ENCODE measurements around the gene CTNNA2.

The CTNNA2 gene

DNA sequence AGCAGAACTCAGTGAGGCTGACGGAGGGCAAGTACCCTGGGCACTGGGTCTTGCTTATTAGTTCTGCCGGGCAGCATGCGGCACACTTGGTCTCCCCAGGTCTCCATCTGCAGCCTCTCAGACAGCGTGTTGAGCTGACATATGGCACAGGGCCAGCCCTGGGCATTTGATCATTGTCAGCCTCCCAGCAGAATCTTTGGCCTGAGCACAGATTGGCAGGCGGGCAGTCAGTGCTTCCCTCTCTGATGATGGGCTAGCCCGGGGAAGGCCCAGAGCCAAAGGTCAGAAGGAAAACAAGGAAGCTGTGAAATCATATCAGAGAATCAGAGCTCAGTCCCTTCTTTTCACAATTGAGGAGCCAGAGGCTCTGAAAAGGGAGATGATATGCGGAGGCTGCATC lies 941.8 kb downstream of the CTNNA2 start:
- DNase-seq = no peak

DNA sequence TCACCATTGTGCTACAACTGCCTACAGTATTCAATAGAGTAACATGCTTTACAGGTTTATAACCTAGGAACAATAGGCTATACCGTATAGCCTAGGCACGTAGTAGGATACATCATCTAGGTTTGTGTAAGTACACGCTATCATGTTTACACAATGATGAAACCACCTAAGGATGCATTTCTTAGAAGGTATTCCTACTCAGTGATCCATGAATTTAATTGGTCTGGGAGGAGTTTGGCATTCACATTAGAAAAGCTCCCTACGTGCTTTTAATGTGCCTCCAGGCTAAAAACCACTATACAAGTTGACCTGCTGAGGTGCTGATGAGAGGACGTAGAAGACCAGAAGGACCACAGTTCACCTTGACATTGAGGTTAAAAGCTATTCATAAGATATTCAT lies 946.2 kb downstream of the CTNNA2 start:
- no peak for DNase-seq

DNA sequence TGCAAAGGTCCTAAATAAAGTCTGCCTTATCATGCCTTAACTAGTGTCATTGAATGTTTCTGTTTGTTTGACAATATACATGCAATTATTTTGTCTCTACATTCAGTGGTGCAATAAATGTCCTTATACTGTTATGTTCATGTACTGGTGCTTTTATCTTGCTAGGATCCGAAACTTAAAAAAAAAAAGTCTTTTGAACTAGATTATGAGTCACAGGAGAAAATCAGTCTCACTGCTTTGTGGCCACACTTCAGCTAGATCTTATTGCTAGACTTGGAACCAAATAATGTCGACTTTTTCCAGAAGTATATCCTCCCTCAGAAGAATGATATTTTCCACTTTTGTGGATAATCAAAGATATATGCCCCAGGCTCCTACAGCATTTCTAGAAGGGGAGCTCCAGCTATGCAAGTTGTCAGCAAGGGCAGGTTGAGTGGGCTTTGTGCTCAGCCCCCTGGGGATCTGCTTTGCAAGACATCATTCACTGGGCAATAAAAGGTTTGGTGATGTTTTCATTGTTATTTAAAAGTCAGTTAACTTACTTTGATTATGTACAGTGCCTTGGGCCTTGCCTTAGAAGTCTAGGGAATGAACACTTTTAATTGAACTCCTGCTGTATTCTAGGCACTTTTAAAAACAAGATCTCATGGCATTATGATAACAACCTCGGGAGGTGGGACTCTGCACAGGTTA lies 948.8 kb downstream of the CTNNA2 start:
- DNase-seq = no peak

DNA sequence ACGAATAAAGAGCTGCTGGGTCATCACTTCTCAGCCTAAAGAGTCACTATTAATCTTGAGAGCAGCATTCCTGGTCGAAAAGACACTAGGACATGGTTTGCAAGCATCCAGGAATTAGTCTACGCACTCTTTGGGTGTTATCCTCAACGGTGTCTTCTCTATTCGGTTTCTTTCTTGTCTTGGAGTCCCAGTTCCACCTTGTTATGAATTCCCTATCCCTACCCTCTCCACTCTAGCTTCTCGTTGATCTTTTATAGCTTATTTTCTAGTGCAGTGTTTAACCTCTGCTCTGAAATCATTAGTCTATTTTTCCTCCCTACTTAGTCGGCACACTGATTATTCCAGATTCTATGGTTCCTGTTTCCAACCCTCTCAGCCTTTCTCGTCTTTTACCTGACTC lies 949.8 kb downstream of the CTNNA2 start:
- no peak for DNase-seq

DNA sequence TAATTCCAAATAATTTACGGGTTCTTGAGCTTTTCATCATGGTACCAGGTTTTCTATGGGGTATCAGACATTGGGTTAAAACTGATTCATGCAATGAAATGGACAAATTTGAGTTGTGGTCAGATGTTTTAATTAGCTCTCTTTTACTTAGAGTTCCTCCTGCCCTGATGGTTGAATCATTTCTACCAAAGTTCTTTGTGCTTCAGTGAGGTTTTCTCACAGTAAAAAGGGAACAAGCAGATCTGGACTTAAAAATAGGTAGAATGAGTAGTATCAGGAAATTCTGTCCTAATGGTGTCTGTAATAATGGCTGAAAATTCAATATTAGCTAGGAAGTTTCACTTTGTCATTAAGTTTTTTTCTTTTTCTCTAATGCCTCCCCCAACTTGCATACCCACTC lies 951.4 kb downstream of the CTNNA2 start:
- no peak for DNase-seq

DNA sequence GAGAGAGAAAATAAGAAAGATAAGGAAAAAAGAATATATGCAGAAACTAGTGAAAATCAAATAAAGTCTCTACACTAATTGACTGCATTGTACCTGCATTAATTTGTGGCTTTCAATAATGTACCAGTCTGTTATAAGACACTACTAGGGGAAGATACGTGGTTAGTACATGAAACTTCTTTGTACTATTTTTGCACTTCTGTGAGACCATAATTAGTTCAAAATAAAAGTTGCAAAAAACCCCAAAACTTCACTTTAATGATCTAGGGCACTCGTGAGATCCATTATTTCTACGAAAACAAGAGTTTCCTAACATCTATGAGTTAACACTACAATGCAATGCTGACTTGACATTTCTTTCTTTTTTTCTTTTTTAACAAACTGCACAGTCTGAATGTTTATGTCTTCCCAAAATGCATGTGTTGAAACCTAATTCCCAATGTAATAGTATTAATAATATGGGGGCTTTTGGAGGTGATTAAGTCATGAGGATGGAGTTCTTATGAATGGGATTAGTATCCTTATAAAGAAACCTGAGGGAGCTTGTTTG lies 954.5 kb downstream of the CTNNA2 start:
- DNase-seq = no peak

DNA sequence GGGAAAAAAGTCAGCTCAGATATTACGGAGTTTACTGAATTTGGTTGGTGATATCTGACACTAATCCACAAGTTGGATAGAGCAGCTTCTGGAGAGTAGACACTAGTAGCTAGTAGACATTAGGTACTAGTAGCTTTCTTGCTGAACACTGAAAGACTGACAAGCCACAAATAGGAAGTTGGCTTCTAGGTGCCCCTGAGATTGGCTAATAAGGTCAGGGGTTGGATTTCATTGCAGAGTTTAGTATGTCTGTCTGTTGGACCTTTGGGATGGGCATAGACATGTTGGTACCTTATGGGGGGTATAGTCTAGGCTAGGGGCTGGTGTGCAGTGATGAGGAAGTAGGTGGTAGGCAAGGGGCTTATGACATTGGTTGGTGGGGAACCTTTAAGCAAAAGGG lies 956.6 kb downstream of the CTNNA2 start:
- DNase-seq = no peak

DNA sequence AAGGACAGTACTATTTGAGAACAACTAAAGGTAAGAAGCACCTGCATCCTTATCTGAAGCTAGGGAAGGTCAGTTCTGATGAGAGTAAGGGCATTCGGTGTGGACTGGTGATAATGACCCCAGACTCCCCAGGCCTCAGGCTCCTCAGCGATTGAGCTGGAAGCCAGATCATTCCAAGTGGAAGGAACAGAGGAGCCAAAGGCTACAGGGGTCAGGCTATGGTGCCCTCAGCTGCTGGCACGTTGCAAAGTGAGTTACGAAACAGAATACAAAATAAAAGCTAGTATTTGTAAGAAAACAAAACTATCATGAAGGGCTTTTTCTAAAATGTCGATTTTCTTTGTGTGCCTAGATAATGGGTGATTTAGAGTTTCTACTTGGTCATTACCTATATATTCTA lies 960.2 kb downstream of the CTNNA2 start:
- no peak for DNase-seq

DNA sequence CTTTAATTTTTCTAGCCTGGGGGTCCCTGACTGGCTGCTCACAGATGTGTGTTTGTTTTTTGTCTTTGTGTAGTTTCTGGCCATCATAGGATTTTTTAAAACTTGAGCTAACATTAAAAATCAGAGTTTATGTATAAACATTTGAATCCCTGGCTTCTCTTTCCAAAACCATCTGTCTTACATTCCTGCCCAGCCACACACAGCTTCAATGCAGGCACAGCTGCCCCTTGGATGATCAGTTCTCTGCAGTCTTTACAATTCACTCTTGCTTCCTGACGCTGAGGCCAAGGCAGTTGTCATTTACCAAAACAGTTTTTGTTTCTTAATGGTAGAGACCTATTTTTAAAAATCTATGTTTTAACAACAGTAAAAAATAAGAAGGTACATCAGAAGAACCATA lies 960.9 kb downstream of the CTNNA2 start:
- no peak for DNase-seq

DNA sequence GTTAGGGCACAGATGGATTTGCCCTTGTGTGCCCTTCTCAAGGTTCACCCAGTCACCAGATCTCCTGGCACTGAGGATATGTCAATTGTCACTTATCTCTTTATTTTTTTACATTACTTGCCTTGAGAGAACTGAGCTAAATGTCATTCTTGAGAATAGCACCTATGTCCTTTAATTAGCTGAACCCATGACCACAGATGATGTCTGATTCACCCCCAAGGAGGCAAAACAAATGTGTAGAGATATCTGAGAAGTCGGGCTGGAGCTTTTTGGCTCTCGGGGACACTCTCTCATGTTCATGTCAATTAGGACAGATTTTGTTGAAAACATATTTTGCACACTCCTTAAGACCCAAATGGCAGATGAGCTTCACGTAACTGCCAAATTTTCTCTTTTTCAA lies 963.1 kb downstream of the CTNNA2 start:
- no peak for DNase-seq

DNA sequence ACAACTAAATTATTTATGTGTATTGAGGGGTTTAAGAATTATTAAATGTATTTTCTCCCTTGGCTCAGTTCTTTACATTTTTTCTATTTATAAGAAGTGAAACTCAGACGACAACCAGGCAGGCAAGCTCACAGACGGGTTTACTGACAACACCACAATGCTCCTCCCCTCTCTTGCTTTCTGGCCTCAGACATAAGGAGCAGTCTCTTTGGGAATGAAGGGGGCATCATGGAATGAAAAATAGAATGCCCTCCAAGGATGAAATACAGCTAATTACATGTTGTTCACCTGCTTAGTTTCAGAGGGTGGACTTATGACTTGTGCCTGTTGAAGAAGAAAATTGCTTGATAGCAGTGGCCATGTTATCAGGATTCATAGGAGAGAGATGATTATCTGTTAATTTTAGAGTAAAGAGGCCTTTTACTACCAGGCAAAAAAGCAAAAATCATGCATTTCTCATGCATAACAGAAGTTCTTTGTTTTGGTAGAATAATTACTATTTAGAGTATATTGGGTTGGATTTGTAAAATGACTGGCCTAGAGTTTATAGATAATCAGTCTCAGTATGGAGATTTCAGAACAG lies 963.8 kb downstream of the CTNNA2 start:
- no peak for DNase-seq

DNA sequence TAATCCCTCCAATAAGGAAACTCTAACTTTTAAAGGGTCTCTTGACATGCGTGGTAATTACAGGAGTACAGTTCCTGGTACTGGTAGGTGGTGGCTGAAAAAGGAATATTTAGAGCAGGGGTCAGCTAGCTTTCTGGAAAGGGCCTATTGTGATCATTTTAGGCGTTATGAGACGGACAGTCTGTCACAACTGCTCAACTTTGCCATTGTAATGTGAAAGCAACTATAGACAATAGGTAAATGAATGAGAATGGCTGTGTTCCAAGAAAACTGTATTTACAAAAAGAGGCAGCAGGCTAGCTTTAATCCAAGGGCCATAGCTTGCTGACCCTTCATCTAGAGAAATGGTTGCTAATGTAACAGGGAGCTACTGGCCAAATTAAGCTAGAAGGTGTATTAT lies 969.4 kb downstream of the CTNNA2 start:
- DNase-seq = no peak

DNA sequence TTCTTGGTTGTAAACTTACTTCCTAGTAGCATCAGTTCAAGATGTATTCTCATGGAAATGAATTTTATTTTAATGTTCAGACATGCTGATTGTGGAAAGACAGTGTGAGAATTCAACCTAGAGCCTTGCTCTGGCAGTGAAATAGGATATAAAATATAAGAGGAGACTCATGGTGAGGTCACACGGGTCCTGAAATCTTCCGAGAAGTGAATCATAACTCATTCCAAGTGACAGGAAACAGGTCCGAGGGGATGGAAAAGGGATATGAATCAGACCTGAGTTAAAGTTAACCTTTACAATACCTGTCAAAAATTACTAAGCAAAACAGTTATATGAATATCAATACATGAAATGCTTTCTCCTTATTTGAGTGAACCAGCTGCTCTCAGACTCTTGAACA lies 976.9 kb downstream of the CTNNA2 start:
- DNase-seq = no peak

DNA sequence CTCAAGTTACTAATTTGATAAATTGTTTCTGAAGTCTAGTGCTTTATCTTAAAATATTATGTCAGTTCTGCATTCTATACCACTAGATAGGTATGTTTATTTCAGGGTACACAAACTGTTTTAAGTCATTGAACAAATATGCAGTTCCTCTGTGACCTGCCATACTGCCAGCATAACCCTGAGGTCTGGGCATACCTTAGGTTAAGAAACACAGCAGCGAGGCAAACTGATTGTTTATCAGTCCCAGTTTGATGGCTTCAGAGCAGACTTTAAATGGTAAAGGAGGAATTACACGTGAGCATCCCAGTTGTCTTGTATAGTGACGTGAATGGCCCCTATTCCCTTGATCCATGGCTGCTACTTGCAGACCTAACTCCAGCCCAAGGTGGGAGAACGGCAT lies 978.1 kb downstream of the CTNNA2 start:
- DNase-seq = no peak

DNA sequence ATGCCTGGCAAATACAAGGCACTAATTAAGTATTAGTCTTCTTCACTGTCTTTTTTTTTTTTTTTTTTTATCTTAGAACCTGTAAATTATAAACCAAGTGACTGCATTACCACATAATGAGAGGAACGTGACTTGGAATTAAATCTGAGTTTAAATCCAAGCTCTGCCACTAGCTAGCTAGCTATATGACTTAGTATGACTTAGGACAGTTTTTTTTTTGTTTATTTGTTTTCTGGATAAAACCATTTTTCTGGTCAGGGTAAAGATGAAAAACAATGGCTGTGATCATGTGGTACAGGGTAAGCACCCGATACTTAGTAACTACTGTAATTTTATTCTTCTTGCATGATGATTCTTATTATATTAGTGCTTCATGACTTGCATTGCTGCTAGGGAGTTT lies 983.5 kb downstream of the CTNNA2 start:
- DNase-seq = no peak

DNA sequence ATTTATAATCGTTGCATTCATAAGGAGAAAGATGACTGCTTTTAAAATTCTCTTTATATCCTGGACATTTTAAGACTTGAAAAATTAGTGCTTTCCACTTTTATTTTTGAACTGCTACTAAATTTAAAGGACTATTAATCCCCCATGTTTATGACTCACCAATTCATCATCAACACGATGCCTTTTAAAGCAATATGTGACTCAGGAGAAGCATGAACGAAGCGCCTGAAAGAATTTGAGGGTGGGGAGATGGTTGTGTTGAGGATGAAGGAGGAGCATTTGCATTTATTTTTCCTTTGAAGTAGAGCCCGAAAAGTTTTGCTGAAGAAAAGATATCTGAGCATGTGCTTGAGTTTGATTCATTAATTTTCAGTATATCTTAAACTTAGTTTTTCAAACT lies 983.9 kb downstream of the CTNNA2 start:
- DNase-seq = no peak

DNA sequence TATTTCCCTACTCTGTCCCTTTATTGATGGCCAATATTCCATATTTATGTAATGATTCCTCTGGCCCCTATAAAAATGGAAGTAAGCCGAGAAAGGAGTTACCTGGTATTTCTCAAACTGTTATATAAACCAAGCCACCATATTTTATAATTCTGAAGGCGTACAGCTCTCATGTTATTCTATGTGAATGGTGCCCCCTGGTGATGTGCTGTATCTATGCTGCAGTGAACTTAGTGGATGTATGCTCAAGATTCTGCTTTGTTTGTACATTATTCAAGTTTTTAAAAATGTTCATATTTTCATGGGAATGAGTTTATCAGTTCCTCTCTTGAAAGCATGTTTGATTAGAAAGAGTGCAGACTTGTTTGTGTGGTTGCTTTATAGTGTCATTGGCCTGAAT lies 986.2 kb downstream of the CTNNA2 start:
- no peak for DNase-seq

DNA sequence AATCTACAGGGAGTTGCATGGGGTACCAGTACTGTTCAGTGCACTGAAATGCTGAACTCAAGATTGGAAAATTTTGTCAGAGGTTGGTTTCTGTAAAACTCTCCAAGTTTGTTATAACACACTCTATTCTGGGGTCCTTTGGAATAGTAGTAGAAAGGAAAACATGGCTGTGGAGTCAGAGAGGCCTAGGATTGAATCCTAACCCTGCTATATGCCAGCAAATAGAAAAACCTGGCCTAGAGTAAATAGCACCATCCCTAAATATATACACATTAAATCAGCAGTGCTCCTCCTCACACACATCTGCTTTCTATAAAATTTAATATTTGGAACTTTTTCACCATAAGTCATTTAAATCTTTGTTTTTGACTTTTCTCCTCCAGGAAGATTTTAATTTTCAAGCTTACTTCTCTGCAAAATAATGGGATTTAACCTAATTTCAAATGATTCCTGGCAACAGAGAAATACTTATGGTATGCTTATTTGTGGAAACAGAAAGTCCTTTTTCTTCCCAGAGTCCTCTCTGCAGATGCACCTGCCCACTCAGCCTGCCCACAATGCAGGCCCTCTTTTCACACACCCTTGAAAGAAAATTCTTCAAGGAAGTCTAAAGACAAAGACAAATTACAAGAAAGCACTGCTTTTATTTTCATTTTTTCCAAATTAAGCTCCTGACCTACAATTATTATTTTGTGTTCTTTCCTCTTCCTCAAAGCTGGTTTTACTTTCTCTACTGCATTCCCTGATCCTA lies 989.2 kb downstream of the CTNNA2 start:
- no peak for DNase-seq

DNA sequence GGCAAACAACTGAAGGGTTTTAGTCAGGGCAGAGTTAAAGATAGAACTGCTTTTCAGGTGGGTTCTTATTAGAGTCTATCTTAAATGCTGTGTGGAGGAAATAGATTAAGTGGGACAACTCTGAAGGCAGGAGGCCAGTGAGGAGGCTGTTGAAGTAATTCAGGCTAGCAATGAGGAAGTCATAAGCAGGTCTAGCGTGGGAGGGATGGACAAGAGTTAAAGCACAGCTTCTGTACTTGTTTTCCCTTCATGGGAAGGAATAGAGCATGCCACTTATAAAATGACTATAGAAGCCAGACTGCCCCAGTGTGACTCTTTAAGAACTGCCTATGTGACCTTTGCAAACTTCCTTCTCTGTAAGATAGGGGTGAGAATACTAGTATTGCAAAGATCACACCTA lies 993.7 kb downstream of the CTNNA2 start:
- DNase-seq = no peak

DNA sequence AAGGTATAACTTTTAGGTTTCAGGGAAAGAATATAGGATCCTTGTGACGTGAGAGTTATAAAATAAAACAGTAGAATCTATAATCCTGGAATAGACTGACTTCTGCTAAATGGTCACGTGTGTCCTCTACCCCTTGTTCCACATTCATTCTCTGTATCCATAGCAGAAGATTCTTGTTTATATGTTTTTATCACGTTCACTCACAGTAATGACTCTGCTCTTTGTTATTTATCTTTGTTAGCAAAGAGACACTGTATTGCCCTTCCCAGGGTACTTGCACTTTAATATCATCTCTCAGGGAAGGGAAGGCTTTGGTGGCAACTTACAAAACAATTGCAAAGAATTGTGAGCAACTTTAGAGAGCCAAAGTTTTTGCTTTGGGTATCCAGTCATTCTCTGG lies 997.9 kb downstream of the CTNNA2 start:
- no peak for DNase-seq

DNA sequence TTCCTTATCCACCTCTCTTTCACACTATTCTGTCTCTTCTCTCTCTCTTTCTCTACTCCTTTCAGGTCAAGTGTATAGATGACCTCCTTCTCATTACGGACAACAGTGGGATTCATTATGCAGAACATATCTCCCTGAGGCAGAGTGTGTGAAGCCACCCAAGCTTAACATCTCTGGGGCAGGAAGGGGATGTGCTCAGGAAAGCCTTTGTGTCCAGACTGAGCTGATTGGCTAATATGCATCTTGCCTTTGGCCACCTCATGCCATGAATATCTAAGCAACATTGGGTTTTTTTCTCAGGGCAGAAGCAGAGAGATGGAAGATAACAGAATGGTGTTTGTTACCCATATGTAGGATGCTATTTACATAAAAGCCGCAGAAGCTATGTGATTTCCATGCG lies 1003.1 kb downstream of the CTNNA2 start:
- DNase-seq = no peak

DNA sequence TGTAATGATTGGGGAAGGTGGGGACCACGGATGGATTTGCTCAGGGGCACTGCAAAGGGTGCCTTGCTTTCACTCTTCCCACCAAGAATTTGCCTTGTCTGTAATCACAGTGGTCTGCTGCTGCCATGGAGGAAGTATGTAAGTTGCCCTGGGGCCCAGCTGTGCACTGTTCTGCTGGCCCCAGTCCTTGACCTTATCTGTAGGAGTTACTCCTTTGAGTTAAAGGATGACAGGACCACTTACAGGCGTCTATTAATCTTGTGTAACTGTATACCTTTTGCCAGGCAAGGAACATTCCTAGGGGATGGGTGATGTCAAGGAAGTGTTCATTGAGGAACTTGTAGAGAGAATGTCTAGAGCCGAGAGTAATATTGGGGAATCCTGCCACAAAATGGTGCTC lies 1004.5 kb downstream of the CTNNA2 start:
- no peak for DNase-seq

DNA sequence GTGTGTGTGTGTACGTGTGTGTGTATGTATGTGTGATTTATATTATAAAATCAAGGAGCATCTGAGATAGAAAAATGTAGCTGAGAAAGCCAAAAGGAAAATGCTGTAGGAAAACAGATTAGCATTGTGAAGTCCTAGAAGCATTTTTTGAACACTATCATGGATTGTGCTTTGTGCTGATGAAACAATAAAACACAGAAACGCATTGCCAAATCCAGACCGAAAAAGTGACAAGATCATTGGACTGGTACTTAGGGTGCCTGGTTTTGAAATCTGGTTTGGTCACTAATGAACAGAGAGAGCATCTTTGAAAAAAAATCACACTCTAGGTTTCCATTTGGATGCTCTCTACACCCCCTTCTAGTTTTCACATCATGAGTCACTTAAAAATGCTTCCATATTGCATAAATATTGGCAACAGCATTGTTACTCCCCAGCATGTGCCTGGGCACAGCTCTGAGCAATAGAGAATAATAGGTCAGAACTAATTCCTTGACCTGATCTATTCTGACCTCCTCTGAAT lies 1006.3 kb downstream of the CTNNA2 start:
- no peak for DNase-seq

DNA sequence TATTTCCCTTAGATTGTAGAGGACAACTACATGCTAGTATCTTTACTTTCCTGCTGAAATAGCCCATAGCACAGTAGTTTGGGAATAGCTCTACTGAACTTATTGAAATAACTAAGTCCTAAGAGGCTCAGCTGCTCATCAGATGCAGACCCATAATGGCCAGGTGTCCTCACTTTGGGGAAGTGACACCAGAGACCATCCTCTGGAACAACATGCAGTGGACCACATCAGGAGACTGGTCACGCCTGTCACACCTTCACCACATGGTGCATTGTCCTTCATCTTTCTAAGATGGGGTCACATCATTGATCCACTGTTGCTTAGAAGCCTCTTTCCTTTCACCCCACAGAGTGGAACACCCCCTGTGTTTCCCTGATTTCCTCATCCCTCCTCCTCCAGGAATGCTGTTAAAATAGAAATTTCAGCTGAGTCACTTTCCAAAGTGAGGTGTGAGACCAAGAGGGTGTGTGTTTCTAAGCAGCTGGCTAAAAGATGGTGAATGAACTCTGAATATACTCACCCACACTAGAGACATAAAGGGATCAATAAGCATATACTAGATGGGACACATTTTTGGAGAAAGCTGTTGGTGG lies 1006.9 kb downstream of the CTNNA2 start:
- DNase-seq = no peak

Data from NK-92 treated with Interleukin-12 subunit alpha and Interleukin-12 subunit beta, amount 100 ng/mL, for 24 hours (cell line).